Measurements from ENCODE around the gene POU6F2. TPM values are rescaled to one million over a fixed set of nuclear protein-coding genes. Genes with fewer than 3 reads are reported as not detected.

POU6F2 gene
- total and polyA plus RNA-seq, 9 of the 15 experiments (the other 6 are each of a cell fraction or from before 2014, with no cell fraction given): 0.29 to 1.5 (median 0.96) TPM

DNA sequence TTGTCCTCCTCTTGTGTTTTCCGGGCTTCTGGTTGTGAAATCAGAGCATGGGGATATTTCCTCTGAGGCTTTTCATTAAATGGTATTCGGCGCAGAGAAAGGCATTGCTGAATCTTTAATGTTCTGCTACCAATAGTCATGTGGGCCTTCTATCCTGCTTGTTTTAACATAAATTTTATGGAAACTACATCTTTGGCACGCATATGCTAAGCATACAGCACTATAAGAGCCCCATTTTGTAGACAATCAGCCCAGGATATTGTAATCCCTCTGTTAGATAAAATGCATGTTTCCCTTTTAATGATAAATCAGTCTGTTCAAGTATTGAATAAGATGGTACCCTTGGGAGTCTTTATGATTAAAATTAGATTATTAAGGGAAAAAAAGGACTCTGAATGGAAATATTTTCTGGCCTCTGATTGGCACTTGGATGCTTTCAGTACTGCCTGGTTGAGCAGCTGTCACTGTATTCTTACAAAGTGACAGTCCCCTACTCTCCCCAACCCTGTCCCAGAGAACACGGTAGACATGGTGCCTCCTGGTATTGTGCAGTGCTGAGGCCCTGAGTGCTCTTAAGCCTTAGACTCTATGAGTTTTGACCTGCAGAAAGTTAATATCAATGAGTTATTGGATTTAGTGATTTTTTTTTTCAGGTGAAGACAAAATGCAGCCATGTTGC, 256.3 kb downstream of the POU6F2 start (continued):
- TF ChIP-seq STAT5B (CRISPR knock-in tag; IDR thresholded peaks at IDR 0.05): no peak

DNA sequence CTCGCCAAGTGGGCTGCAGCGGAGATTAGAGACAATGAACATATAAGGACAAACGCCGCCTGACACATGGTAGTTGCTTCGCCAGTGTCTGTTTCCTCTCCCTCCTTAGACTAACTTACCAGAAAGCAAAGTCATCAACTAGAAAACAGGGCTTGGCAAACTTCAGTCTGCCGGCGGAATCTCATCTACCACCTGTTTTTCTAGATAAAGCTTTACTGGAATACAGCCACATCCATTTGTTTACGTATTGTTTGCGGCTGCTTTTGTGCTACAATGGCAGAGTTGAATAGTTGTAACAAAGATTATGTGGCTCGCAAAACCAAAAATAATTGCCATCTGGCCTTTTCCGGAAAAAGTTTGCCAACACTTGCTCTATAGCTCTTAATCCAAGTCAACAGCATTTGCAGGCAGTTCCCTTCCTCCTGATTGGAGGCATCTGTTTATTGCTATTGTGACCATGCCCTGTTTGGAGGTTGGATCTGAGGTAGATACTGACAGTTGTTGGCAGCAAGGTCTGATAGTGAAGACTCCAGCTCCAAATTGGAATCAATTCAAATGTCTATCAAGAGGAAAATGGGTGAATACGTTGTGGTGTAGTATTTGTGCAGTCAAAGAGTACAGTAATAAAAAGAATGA, 260.6 kb downstream of the POU6F2 start:
- Histone ChIP-seq H3K4me3 (no peak overlapping the region), H2AFZ (ENCODE audit: low read depth, low read length) (no peak overlapping the region), H4K20me1 (replicated peaks; ENCODE audit: control insufficient read depth, insufficient read depth, low read length) (no peaks in the 10 kb centered on the region), H3K9me1 (ENCODE audit: control insufficient read depth, insufficient read depth, low read length) (no peaks in the 10 kb centered on the region), H3K79me2 (ENCODE audit: control insufficient read depth, insufficient read depth, low read length) (no peaks in the 10 kb centered on the region), H3K27me3 (ENCODE audit: control insufficient read depth in 2 of 2, insufficient read depth in 2 of 2, low read length in 2 of 2) (no peaks in the 10 kb centered on the region; a peak in 2 of 5 replicates), H3K36me3 (ENCODE audit: control insufficient read depth, insufficient read depth, low read length) (no peaks in the 10 kb centered on the region), H3K27ac (ENCODE audit: extremely low read depth, low read depth, low read length) (no peak overlapping the region), H3K4me2 (ENCODE audit: insufficient read depth, low read length) (no peak overlapping the region; the same call in 1 of the 2 replicates), H3K9ac (ENCODE audit: insufficient read depth in 1 of 2, low read depth in 2 of 2, low read length in 2 of 2) (no peak overlapping the region), H3K9me3 (replicated peaks; ENCODE audit: control insufficient read depth, insufficient read depth, low read depth, low read length) (no peaks in the 10 kb centered on the region), H3K4me1 (replicated peaks in 1 of 2; ENCODE audit: control insufficient read depth in 2 of 2, insufficient read depth in 2 of 2, low read length in 2 of 2) (peaks cover 0 to 6% of the 10 kb centered on the region in 2 experiments; a peak in 2 of 5 replicates)
- DNase-seq (ENCODE audit: extremely low read depth in 1 of 4, low spot score in 3 of 4): peak in 2 of 4 experiments; percentile 10 to 11
- intact Hi-C loops (cut with micrococcal nuclease): no loop called here
- BruUV-seq (replicated peaks): no TSS peak
- in situ Hi-C loops (cut with MboI): no loop called here
- ChIA-PET CTCF (ENCODE audit: low intra/inter-chr PET ratio) (no interaction called here), POLR2A (interaction anchor here (0.6 to 1.0 kb wide), 2 partner anchors 8 to 993 kb away, joined by 4 read pairs; no protein-coding TSS in a partner anchor)
- peak; percentile 73 for FAIRE-seq
- peak; percentile 64; the same call in 2 of the 3 replicates for ATAC-seq
- 1% methylated on average over 12 of the region's 12 CpGs for WGBS (ENCODE audit: insufficient coverage, low coverage, missing lambda C conversion rate)
- no peak for TF ChIP-seq XRCC3 (IDR thresholded peaks at IDR 0.05)
- TF ChIP-seq ARID1B (IDR thresholded peaks at IDR 0.05): peak; percentile 71
- TF ChIP-seq FOXJ2 (tag; IDR thresholded peaks at IDR 0.05): peak; percentile 83
- TF ChIP-seq, protein P1, sequence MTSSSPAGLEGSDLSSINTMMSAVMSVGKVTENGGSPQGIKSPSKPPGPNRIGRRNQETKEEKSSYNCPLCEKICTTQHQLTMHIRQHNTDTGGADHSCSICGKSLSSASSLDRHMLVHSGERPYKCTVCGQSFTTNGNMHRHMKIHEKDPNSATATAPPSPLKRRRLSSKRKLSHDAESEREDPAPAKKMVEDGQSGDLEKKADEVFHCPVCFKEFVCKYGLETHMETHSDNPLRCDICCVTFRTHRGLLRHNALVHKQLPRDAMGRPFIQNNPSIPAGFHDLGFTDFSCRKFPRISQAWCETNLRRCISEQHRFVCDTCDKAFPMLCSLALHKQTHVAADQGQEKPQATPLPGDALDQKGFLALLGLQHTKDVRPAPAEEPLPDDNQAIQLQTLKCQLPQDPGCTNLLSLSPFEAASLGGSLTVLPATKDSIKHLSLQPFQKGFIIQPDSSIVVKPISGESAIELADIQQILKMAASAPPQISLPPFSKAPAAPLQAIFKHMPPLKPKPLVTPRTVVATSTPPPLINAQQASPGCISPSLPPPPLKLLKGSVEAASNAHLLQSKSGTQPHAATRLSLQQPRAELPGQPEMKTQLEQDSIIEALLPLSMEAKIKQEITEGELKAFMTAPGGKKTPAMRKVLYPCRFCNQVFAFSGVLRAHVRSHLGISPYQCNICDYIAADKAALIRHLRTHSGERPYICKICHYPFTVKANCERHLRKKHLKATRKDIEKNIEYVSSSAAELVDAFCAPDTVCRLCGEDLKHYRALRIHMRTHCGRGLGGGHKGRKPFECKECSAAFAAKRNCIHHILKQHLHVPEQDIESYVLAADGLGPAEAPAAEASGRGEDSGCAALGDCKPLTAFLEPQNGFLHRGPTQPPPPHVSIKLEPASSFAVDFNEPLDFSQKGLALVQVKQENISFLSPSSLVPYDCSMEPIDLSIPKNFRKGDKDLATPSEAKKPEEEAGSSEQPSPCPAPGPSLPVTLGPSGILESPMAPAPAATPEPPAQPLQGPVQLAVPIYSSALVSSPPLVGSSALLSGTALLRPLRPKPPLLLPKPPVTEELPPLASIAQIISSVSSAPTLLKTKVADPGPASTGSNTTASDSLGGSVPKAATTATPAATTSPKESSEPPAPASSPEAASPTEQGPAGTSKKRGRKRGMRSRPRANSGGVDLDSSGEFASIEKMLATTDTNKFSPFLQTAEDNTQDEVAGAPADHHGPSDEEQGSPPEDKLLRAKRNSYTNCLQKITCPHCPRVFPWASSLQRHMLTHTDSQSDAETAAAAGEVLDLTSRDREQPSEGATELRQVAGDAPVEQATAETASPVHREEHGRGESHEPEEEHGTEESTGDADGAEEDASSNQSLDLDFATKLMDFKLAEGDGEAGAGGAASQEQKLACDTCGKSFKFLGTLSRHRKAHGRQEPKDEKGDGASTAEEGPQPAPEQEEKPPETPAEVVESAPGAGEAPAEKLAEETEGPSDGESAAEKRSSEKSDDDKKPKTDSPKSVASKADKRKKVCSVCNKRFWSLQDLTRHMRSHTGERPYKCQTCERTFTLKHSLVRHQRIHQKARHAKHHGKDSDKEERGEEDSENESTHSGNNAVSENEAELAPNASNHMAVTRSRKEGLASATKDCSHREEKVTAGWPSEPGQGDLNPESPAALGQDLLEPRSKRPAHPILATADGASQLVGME (CRISPR knock-in tag; IDR thresholded peaks at IDR 0.05): no peak
- TF ChIP-seq RAD51 (IDR thresholded peaks at IDR 0.05; ENCODE audit: borderline replicate concordance, low read depth): no peak
- TF ChIP-seq TCF3 (CRISPR knock-in tag; IDR thresholded peaks at IDR 0.05): peak; percentile 60
- TF ChIP-seq, protein P2, sequence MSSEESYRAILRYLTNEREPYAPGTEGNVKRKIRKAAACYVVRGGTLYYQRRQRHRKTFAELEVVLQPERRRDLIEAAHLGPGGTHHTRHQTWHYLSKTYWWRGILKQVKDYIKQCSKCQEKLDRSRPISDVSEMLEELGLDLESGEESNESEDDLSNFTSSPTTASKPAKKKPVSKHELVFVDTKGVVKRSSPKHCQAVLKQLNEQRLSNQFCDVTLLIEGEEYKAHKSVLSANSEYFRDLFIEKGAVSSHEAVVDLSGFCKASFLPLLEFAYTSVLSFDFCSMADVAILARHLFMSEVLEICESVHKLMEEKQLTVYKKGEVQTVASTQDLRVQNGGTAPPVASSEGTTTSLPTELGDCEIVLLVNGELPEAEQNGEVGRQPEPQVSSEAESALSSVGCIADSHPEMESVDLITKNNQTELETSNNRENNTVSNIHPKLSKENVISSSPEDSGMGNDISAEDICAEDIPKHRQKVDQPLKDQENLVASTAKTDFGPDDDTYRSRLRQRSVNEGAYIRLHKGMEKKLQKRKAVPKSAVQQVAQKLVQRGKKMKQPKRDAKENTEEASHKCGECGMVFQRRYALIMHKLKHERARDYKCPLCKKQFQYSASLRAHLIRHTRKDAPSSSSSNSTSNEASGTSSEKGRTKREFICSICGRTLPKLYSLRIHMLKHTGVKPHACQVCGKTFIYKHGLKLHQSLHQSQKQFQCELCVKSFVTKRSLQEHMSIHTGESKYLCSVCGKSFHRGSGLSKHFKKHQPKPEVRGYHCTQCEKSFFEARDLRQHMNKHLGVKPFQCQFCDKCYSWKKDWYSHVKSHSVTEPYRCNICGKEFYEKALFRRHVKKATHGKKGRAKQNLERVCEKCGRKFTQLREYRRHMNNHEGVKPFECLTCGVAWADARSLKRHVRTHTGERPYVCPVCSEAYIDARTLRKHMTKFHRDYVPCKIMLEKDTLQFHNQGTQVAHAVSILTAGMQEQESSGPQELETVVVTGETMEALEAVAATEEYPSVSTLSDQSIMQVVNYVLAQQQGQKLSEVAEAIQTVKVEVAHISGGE (CRISPR knock-in tag; IDR thresholded peaks at IDR 0.05): peak in 1 of 3 experiments; percentile 33; a peak in 1 of 6 replicates
